Endometrial microvascular endothelial cells (primary cell): Measurements from ENCODE around the gene ZNF700. TPM values are rescaled to one million over a fixed set of nuclear protein-coding genes. Genes with fewer than 3 reads are reported as not detected.
"Not testable (repeated sequence)": the region's sequence is repeated elsewhere in the genome, so short reads cannot be mapped to it uniquely, and the experiment has no call there.

Experiments used
- in situ Hi-C: cut with HindIII; loops from 2 replicates; pipeline ENCODE4 v1.10.0; 2017; ENCODE audit warnings: low sequenced_read_pairs, low pct_unique_long_range_greater_than_20kb; ENCODE audit errors: inconsistent ontology term
- total RNA-seq: library from RNA; depleted of rRNA; stranded (reverse); fragments of >200 nt; gene quantifications from one replicate; pipeline ENCODE4 v1.2.3, GENCODE V29; 2015; ENCODE audit errors: inconsistent ontology term

The ZNF700 gene
- total RNA-seq, 1 donor from 2014 or later: 2.2 TPM

DNA sequence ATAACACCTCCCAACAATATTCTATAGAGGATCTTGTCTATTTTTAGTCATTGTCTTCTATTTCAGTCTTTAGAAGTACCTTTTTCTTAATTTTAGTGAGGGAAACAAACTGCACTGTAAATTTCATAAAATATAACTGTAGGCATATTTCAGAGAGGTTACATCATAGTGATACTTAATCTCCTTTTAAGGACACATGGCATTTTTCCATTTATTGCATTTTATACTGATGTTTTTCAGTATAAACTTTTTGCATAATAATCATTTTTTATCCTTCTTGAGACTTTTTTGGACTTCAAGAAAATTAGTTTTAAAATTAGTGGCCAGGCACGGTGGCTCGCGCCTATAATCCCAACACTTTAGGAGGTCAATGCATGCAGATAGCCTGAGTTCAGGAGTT, 6.6 kb downstream of the ZNF700 start:
- in situ Hi-C loops: no loop called here

- in situ Hi-C loops: not testable (repeated sequence)
These were observed 10.9 kb downstream of the ZNF700 start for GRCh38 chr19:11935829-11936228.

DNA sequence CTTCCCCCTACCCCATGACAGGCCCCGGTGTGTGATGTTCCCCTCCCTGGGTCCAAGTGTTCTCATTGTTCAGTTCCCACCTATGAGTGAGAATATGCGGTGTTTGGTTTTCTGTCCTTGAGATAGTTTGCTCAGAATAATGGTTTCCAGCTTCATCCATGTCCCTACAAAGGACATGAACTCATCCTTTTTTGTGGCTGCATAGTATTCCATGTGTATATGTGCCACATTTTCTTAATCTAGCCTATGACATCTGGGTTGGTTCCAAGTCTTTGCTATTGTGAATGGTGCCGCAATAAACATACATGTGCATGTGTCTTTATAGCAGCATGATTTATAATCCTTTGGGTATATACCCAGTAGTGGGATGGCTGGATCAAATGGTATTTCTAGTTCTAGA, 13.5 kb downstream of the ZNF700 start:
- in situ Hi-C loops: not testable (repeated sequence)

- in situ Hi-C loops: not testable (repeated sequence)
These were observed 16.5 kb downstream of the ZNF700 start for GRCh38 chr19:11941361-11941887.

- in situ Hi-C loops: no loop called here
These were observed 17.3 kb downstream of the ZNF700 start for GRCh38 chr19:11942008-11942842.

- in situ Hi-C loops: no loop called here
These were observed 17.9 kb downstream of the ZNF700 start for GRCh38 chr19:11942843-11943108.

DNA sequence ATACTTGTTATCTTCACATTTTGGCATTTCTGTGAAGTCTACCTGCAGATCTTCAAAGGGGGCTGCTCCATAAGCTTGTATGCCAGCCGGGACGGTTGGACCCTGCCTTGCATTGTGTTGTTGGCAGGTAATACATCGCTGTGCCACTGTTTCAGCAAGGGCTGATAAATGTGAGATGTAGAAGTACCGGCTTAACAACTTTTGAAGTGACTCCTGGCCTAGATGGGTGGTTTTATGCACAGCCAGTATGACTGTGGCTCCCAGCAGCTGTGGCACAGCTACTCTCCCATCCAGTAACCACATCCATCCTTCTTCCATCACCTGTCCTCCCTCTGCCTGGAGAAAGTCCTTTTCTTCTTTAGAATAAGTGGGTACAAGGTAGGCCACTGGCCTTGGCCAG, 19.7 kb downstream of the ZNF700 start:
- in situ Hi-C loops: no loop called here

DNA sequence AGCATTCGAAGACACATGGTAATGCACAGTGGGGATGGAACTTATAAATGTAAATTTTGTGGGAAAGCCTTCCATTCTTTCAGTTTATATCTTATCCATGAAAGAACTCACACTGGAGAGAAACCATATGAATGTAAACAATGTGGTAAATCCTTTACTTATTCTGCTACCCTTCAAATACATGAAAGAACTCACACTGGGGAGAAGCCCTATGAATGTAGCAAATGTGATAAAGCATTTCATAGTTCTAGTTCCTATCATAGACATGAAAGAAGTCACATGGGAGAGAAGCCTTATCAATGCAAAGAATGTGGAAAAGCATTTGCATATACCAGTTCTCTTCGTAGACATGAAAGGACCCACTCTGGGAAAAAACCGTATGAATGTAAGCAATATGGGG, 23.7 kb downstream of the ZNF700 start:
- in situ Hi-C loops: no loop called here

DNA sequence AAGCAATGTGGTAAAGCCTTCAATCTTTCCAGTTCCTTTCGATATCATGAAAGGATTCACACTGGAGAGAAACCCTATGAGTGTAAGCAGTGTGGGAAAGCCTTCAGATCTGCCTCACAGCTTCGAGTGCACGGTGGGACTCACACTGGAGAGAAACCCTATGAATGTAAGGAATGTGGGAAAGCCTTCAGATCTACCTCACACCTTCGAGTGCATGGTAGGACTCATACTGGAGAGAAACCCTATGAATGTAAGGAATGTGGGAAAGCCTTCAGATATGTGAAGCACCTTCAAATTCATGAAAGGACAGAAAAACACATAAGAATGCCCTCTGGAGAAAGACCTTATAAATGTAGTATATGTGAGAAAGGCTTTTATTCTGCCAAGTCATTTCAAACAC, 24.3 kb downstream of the ZNF700 start:
- in situ Hi-C loops: no loop called here

DNA sequence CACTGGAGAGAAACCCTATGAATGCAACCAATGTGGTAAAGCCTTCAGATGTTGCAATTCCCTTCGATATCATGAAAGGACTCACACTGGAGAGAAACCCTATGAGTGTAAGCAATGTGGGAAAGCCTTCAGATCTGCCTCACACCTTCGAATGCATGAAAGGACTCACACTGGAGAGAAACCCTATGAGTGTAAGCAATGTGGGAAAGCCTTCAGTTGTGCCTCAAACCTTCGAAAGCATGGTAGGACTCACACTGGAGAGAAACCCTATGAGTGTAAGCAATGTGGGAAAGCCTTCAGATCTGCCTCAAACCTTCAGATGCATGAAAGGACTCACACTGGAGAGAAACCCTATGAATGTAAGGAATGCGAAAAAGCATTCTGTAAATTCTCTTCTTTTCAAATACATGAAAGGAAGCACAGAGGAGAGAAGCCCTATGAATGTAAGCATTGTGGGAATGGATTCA, 24.7 kb downstream of the ZNF700 start:
- in situ Hi-C loops: not testable (repeated sequence)

DNA sequence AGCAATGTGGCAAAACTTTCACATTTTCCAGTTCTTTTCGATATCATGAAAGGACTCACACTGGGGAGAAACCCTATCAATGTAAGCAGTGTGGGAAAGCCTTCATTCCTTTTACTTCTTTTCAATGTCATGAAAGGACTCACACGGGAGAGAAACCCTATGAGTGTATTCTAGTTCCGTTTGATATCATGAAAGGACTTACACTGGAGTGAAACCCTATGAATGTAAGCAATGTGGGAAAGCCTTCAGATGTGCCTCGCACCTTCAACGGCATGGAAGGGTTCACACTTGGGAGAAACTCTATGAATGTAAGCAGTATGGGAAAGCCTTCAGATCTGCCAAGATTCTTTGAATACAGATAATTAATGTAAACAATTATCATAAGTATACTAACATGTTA, 25.4 kb downstream of the ZNF700 start:
- in situ Hi-C loops: no loop called here

- in situ Hi-C loops: no loop called here
These were observed 38.9 kb downstream of the ZNF700 start for GRCh38 chr19:11963566-11964355.

- in situ Hi-C loops: no loop called here
These were observed 39.6 kb downstream of the ZNF700 start for GRCh38 chr19:11964496-11964857.

GRCh38 chr19:11964858-11965645, 40.1 kb downstream of the ZNF700 start, which contains the start of gene ZNF763:
TSS of gene ZNF763 (plus strand) at chr19:11965040. CDS start at chr19:11965209, 169 bp downstream.
- in situ Hi-C loops: no loop called here

GRCh38 chr19:11970174-11970573, 45.3 kb downstream of the ZNF700 start:
- in situ Hi-C loops: no loop called here

- in situ Hi-C loops: no loop called here
These were observed 46.1 kb downstream of the ZNF700 start for GRCh38 chr19:11971041-11971440.

DNA sequence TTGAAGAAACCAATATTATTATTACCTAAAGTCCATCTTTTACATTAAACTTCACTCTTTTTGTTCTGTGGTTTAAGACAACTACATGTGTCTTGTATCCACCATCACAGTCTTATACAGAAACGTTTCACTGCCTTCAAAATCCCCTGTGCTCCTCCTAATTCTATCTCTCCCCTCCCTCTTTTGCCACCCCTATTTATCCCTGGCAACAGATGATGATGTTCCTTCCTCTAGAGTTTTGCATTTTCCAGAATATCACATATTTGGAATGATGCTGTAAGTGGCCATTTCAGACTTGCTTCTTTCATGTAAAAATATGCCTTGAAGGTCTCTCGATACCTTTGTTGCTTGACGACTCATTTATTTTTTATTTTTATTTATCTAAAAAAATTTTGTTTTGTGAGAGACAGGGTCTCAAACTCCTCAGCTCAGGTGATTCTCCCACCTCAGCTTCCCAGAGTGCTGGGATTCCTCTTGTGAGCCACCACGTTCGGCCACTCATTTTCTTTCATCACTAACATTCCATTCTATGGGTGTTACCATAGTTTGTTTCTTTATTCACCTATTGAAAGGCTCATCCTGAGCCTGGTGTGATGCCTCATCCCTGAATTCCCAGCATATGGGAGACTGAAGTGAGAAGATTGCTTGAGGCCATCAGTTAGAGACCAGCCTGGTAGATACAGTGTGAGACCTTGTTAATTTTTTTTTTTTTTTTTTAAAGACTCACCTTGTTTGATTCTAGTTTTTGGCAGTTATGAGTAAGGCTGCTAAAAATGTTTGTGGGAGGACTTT, 48.3 kb downstream of the ZNF700 start:
- in situ Hi-C loops: no loop called here

DNA sequence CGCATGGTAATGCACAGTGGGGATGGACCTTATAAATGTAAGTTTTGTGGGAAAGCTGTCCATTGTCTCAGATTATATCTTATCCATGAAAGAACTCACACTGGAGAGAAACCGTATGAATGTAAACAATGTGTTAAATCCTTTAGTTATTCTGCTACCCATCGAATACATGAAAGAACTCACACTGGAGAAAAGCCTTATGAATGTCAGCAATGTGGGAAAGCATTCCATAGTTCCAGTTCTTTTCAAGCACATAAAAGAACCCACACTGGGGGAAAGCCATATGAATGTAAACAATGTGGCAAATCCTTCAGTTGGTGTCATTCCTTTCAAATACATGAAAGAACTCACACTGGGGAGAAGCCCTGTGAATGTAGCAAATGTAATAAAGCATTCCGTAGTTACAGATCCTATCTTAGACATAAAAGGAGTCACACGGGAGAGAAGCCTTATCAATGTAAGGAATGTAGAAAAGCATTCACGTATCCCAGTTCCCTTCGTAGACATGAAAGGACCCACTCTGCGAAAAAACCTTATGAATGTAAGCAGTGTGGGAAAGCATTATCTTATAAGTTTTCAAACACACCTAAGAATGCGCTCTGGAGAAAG, 53.7 kb downstream of the ZNF700 start:
- in situ Hi-C loops: no loop called here
